AG08395 (cell line): ENCODE data around the gene EXOC3.
A peak's percentile ranks its signal among the peaks of the same experiment; 100 is the strongest.
"Not testable (repeated sequence)": the region's sequence is repeated elsewhere in the genome, so short reads cannot be mapped to it uniquely, and the experiment has no call there.

ENCODE experiments used
- DNase-seq: peaks from one replicate; pipeline ENCODE4 v3.0.0; 2012; ENCODE audit warnings: mixed read lengths, low spot score

Gene EXOC3

DNA sequence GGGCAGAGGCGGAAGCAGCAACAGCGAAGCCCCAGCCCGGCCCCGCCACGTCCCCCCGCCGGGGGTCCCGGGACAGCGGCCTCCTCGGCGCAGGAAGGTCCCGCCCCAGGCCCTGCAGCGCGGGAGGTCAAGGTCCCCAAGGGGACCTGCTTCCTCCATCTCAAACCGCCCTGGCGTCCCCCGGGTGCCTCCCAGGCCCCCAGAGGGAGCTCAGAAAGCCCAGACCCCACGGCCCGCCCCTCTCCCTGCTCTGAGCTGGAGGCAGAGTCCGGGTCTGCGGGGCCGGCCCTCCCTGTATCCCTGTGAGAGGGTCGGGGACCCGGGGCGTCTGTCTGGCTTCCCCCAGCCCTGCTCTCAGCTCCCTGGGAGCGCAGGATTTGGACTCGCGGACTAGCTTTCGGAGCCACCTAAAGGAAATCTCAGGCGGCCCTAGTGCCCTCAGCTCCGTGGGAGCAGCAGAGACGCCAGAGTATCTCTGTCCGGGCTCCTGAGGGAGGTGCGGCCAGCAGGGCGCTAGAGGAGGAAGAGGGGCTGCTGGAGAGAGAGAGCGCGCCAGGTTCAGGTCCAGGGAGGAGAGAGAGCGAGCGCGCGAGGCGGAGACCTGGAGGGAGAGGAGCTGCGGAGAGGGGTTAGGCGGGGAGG is 30.7 kb downstream of the EXOC3 start:
- peak; percentile 39 for DNase-seq

GRCh38 chr5:474232-474839 is 31.4 kb downstream of the EXOC3 start:
- not testable (repeated sequence) for DNase-seq

- DNase-seq, result no peak
Measured at GRCh38 chr5:474840-475661, 32.1 kb downstream of the EXOC3 start.

- no peak for DNase-seq
Measured at GRCh38 chr5:475704-476101, 32.7 kb downstream of the EXOC3 start.

DNA sequence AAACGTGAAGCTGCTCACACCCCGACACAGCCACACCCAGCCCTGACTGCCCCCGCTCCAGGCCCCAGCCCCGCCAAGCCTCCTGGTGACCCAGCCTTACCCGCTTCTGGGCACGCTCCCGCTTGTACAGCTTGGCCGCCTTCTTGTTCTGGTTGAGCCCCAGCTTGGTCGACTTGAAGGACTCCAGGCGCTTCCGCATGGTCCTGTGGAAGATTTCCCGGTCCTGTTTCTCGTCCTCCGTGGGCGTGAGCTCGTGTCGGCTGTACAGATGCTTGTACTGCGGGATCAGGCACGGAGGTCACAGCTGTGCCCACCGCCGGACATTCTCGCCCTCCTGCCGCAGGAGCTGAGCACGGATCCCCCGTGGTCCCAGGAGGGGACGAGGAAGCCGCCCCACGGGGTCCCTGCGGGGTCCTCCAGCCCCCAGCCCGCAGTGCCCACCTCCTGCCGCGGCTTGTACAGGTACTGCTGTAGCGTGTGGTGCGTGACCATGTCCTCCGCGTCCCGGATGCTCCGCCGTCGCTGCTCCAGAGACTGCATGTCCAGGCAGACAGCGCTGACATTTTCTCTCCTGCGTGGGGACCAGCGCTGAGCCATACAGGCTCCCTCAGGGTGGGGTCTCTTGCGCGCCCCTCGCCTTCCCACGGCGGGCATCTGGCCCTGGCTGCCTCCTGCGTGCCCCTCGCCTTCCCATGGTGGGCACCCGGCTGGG is 33.3 kb downstream of the EXOC3 start:
- DNase-seq, result no peak

DNA sequence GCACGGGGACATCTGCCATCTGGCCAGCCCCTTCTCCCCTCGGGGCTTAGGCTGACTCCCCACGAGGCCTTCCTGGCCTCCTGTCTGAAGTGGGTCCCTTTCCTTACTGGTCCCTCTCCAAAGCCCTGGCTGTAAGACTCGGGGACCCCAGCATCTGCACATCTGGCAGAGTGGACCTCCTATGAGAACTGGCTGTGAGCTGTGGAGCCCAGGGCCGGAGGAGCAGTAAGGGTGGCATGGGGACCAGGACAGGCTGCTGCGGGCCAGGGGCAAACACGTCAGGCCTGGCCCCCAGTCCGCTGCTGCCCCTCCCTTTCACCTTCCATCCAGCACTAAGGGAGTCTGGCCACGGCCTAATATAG is 33.8 kb downstream of the EXOC3 start:
- no peak for DNase-seq

DNA sequence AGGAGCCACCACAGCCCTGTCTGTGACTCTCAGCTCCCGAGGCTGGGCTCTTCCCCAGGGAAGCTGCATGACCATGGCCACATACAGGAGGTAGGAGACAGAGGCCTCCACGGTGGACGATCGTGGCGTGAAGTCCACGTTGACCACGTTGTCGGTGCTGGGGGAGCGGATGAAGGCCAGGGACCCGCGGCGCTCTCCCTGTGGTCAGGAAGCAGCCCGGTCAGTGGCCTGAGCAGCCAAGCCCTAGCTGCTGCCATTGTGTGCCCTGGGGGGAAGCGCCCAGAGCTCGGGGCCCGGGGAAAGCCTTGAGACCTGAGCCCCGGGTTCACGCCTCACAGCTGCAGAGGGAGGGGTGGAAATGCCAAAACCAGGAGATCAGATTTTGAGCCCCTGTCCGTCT is 34.3 kb downstream of the EXOC3 start:
- no peak for DNase-seq

GRCh38 chr5:477871-478270 is 34.9 kb downstream of the EXOC3 start:
- DNase-seq, result no peak

DNA sequence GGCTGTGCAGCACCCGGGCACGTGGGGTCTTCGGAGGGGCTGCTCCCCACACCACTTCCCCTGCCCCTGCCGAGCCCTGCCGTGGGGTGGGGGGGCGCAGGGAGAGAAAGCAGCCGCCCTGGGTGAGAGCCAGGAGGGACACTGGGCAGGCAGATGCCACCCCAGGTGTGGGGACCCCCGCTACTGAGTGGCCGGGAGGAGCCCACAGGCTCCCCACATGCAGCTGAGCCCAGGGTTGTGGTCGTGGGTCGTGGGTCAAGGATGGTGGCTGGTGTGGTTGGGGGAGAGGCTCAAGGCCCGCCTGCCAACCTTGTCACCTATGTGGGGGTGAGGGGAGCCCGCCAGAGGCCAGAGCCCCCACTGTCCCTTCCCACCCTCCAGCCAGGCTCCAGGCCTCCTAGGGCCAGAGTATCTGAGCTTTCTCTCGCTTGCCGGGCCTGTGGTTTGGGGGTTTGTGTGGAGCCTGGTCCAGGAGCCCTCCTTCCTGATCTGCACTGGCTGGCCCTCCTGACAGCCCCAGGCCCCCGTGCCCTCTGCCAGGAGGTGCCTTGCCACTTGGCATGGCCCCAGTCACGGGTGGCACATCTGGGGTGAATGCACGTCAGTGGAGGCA is 35.5 kb downstream of the EXOC3 start:
- no peak for DNase-seq

DNA sequence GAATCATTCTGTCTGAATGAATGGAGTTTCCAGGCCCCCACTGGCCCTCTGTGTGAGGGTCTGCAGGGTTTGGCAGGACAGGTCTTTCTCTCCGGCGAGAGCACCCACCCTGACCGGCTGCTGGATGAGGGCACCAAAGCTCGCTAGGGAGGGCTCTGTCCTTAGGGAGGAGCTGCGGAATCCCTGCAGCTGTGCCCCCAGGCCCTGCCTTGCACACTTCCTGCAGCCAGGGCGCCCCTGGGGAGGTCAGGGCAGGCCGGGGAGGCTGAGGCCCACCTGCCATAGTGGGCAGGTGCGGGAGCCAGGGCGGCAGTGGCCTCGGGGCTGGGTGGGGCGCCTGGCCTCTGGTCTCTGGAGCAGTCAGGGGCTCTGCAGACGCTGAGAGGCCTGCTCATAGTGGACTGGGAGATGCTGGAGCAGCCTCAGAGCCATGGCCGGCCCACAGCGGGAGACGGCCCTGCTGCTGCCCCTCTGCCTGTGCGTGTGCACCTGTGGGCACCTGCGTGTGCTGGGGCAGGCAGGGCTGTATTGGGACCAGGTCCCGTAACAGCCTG is 36.1 kb downstream of the EXOC3 start:
- no peak for DNase-seq

DNA sequence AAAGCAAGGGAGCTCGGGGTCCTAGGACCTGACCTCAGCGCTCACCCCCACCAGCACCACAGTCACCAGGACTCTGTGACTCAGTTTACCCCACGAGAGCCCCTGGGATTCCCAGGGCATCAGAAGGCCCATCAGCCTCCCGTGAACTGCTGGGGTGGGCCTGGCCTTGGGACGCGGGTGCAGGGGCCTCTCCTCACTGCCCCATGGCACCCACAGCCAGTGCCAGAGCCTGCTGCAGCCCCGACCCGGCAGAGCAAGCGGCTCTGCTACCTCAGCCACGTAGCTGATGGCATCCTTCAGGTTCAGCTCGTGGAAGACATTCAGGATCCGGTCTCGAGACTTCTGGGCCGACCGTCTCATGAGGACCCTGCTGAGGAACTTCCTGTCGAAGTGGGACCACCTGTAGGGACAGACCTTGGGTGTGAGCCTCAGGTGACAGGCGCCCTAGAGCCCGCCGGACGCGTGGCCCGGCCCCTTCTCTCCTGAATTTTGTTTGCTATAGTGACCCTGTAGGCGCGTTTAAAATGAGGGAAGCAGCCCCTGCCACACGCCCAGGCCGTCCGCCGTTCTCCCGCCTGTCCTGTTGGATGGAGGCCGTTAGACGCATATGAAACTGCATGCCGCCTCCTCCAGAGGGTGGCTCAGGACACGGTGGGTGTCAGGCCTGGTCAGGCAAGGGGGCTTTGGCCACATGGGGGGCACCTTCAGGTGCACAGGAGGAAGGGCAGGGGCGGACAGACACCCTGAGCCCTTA is 36.8 kb downstream of the EXOC3 start:
- DNase-seq, result no peak

DNA sequence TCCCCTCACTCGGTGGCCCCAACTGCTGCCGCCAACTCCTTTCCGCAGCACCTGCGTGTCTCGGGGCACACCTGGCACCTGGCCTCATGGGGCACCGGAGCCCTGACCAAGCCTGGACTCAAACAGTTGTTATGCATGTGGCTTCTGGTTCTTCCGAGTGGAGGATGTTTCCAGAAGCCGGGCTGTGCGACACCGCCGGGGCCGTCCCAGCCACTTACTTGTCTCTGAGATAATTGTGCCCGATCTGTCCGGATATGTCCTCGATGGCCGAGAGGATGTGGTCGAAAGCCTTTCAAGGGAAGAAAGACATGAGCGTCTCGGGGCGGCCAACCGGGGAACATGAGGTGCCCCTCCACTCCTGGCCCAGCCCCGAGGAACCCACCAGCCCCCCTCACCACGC is 38.4 kb downstream of the EXOC3 start:
- no peak for DNase-seq

GRCh38 chr5:482021-482420 is 39.0 kb downstream of the EXOC3 start:
- no peak for DNase-seq

GRCh38 chr5:482506-482905 is 39.5 kb downstream of the EXOC3 start:
- no peak for DNase-seq

DNA sequence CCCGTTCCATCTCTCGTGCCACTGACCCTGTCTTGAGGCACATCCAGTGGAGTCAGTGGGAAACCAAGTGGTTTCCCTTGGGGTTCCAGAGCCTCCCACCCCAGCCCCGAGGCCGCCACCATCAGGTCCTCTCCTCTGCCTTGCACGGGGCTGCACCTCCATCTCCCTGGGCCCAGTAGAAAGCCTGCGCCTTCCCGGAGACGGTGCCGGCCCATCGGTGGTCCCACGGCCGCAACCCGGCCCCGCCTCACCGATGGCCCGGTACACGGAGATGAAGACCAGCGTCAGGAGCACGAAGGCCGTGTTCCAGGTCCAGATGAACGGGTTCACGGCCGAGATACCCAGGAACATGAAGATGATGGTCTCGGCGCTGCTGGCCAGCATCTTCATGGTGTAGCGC is 40.0 kb downstream of the EXOC3 start:
- no peak for DNase-seq

DNA sequence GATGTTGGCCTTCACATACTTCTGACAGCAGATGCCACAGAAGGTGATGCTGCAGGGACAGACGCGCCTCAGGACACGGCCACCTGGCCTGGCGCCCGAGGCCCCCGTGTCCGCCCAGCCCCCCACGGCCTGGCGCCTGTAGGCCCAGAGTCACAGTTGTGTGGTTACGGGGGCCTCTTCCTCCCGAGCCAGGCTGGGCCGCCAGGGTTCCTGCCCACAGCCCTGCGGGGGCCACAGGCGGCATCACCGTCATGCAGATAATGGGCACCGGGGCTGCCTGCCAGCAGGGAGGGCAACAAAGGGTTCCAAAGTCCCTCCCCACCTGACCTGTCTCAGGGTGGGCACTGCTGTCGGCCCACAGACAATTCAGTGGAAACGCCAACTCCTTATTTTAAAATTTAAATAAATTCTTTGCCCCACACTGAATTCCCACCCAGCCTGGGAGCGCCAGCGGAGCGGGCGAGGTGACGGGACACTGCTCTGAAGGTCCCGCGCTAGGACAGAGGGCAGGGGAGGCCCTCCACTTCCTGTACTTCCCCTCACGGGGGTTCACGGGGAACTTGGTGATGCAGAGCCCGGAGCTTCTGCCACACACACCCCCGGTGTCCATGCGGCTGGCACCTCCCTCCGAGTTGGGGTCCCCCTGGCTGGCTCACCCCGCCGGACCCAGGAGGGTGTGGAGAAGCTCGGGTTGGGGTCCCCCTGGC is 40.6 kb downstream of the EXOC3 start:
- DNase-seq, result no peak

DNA sequence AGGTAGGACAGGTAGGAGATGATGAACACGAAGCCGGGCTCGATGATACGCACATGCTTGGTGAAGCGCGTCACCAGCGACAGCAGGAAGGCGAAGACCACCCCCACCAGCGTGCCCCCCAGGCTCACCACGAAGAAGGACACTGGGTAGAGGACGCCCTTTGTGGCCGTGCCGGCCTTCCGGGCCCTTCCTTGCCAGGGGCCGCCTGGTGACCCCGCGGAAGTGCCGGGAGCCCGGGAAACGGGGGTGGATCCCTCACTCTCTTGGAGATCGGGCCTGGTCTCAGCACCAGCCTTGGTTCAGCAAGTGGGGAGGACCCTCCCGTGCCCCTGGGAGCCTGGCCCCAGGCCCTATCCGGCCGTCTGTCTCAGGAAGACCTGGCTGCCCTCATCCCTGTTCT is 41.6 kb downstream of the EXOC3 start:
- DNase-seq, result no peak

- DNase-seq, result no peak
Measured at GRCh38 chr5:485113-485945, 42.4 kb downstream of the EXOC3 start.

DNA sequence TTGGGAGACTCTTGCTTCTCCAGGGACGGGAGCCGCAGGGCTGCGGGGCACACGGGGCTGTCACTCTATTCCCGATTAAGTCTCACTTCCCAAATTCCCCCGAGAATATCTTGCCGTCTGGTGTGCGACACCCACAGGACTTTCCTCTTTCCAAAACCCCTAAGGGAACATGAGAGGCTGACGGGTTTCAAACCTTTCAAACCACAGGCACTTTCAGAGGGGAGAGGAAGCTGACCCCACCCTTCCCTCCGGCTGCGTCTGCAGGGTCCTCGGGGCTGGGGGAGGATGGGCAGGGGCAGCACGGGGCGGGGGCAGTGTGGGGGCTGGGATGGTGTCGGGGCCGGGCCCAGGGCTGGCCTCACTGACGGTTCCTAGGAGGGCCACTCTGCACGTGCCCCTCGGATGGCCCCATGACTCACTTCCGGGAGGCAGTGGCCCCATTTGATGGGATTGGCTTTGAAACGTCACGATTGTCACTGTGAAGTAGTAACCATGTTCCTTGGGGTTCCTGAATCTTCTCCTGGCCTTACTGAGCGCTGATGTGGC is 43.0 kb downstream of the EXOC3 start:
- DNase-seq, result no peak
